ENCODE data around the gene ATL2. TPM values are rescaled to one million over a fixed set of nuclear protein-coding genes. Genes with fewer than 3 reads are reported as not detected.

ATL2 gene
- total and polyA plus RNA-seq, 2 of the 8 experiments (the other 6 are each of a cell fraction or from before 2014, with no cell fraction given), result 38.8 to 84.6 TPM

DNA sequence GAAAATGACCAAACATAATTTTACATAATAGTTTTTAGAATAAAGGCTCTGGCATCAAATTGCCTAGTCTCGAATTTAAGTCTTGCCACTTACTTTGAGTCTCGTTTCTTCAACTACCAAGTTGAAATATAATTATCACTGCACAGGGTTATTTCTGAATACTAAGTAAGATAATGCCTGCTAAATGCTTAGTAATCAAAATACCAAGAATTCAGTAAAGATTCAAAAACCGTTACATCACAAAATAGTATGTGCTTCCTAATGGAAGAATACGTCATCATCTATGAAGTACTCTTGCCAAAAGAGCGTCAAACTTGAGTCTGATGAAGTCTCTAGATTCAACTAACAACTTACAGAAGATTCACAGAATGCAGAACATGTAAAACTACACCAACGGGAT lies 40.5 kb downstream of the ATL2 start (continued):
- TF ChIP-seq JUND (IDR thresholded peaks at IDR 0.05; ENCODE audit: low read length), result no peak

Measured in H1 (cell line).